ENCODE results near the gene BCL6B.

Gene BCL6B

DNA sequence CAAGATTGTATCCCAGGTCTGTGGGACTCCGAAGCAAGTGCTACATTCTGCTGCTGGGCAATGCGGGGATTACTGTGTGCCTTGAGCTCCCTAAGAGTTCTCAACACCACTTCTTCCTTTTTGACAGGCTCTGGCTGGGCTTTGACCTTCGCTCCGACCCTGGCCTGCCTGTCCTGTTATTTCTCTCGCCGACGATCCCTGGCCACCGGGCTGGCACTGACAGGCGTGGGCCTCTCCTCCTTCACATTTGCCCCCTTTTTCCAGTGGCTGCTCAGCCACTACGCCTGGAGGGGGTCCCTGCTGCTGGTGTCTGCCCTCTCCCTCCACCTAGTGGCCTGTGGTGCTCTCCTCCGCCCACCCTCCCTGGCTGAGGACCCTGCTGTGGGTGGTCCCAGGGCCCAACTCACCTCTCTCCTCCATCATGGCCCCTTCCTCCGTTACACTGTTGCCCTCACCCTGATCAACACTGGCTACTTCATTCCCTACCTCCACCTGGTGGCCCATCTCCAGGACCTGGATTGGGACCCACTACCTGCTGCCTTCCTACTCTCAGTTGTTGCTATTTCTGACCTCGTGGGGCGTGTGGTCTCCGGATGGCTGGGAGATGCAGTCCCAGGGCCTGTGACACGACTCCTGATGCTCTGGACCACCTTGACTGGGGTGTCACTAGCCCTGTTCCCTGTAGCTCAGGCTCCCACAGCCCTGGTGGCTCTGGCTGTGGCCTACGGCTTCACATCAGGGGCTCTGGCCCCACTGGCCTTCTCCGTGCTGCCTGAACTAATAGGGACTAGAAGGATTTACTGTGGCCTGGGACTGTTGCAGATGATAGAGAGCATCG is 15.4 kb downstream of the BCL6B start:
- Histone ChIP-seq H3K4me1 (ENCODE audit: low read length) (peaks cover 14% of the 10 kb centered on the region; the same call in 1 of the 2 replicates), H3K9ac (ENCODE audit: low read length) (no peak overlapping the region), H3K27me3 (replicated peaks; ENCODE audit: insufficient read depth, low read length) (peaks cover 22% of the 10 kb centered on the region), H3K4me2 (ENCODE audit: low read depth, low read length) (no peak overlapping the region), H3F3A (ENCODE audit: insufficient read depth, low read length) (peaks cover 4% of the 10 kb centered on the region; the same call in 1 of the 2 replicates), H3K27ac (ENCODE audit: low read length) (no peak overlapping the region), H3K4me3 (ENCODE audit: low read length) (no peak overlapping the region), H3K9me2 (replicated peaks; ENCODE audit: insufficient read depth, low read length) (no peaks in the 10 kb centered on the region), H4K20me1 (ENCODE audit: insufficient read depth, low read length) (no peaks in the 10 kb centered on the region), H3K9me3 (replicated peaks; ENCODE audit: insufficient read depth, low read length) (no peaks in the 10 kb centered on the region), H3K79me2 (ENCODE audit: low read length) (peaks cover 13% of the 10 kb centered on the region; the same call in 1 of the 2 replicates), H2AFZ (ENCODE audit: low read length) (no peak overlapping the region), H3K36me3 (replicated peaks; ENCODE audit: insufficient read depth, low read length) (no peaks in the 10 kb centered on the region)
- TF ChIP-seq, protein P1, sequence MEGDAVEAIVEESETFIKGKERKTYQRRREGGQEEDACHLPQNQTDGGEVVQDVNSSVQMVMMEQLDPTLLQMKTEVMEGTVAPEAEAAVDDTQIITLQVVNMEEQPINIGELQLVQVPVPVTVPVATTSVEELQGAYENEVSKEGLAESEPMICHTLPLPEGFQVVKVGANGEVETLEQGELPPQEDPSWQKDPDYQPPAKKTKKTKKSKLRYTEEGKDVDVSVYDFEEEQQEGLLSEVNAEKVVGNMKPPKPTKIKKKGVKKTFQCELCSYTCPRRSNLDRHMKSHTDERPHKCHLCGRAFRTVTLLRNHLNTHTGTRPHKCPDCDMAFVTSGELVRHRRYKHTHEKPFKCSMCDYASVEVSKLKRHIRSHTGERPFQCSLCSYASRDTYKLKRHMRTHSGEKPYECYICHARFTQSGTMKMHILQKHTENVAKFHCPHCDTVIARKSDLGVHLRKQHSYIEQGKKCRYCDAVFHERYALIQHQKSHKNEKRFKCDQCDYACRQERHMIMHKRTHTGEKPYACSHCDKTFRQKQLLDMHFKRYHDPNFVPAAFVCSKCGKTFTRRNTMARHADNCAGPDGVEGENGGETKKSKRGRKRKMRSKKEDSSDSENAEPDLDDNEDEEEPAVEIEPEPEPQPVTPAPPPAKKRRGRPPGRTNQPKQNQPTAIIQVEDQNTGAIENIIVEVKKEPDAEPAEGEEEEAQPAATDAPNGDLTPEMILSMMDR (IDR thresholded peaks at IDR 0.05; ENCODE audit: low read length) = no peak
- TF ChIP-seq EZH2phosphoT487 (IDR thresholded peaks at IDR 0.05; ENCODE audit: low read length) = no peak
- no peak for TF ChIP-seq EZH2 (optimal IDR thresholded peaks at IDR 0.05; ENCODE audit: low read depth, low read length)
- no peak for DNase-seq

DNA sequence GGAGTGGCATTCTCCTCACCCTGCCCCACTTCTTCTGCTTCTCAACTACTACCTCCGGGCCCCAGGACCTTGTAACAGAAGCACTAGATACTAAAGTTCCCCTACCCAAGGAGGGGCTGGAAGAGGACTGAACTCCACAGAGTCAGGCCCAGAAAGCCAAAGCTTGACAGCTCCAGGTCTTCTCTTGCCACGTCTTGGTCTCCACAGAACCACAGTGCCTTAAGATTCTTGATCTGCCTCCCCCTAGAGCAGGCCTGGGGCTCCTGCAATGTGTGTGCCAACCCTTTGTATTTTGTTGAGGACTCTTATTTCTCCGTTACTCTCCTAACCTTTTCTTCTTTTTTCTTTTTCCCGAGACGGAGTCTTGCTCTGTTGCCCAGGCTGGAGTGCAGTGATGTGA is 17.0 kb downstream of the BCL6B start:
- H3K9me3 ChIP-seq (replicated peaks; ENCODE audit: insufficient read depth, low read length) = no peaks in the 10 kb centered on the region

DNA sequence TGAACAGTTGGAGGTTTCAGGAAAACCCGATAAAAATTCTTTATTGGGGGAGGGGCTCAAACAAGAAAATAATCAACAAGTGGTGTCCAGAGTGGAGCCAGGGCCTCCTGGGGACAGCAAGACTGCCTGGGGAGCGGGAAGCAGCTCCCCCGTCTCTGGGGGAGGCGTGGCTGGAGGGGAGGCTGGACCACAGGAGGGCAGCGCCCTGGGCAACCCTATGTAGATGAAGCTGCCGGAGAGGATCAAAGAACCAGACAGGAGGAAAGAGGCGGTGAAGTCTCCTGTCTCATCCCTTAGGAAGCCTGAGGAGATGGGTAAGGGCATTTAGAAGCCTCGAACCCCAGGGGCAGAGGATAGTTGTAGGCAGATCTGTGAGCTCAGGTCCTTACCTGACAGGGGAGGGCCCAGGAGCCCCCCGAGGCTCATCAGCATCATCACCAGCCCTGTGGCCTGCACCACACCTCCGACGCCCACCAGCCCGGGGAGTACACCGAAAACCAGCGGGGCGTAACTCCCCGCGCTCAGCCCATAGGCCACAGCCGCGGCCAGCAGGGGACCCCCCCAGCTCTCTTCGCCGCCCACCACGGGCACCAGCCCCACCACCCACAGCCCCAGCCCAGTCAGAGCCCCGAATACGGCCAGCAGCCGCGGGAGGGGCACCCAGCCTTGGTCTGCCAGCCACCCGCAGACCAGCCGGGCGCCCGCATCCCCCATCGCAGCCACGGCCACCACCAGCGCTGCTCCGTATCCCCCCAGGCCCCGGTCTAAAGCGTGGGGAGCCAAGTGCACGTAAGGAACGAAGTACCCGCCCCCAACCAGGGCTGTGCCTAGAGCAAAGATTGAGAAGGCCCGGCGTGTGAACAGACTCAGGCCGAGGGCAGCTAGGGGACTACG is 19.0 kb downstream of the BCL6B start:
- H3K79me2 ChIP-seq (ENCODE audit: low read length) = no peaks in the 10 kb centered on the region
- 0 out of 2 replicates have a peak, but pooled peaks cover 10% of the 10 kb centered on the region for H3K4me1 ChIP-seq (ENCODE audit: low read length)
- H3K9ac ChIP-seq (ENCODE audit: low read length) = no peak overlapping the region
- no peak overlapping the region for H3K4me2 ChIP-seq (ENCODE audit: low read depth, low read length)
- H3K9me2 ChIP-seq (replicated peaks; ENCODE audit: insufficient read depth, low read length) = no peaks in the 10 kb centered on the region
- no peaks in the 10 kb centered on the region for H3K36me3 ChIP-seq (replicated peaks; ENCODE audit: insufficient read depth, low read length)
- TF ChIP-seq EZH2phosphoT487 (IDR thresholded peaks at IDR 0.05; ENCODE audit: low read length) (no peak), EZH2 (optimal IDR thresholded peaks at IDR 0.05; ENCODE audit: low read depth, low read length) (no peak)
- TF ChIP-seq, protein P1 (IDR thresholded peaks at IDR 0.05; ENCODE audit: low read length) = no peak
- no peak overlapping the region for H3K4me3 ChIP-seq (ENCODE audit: low read length)
- no peaks in the 10 kb centered on the region for H3K9me3 ChIP-seq (replicated peaks; ENCODE audit: insufficient read depth, low read length)
- DNase-seq = peak; percentile 1
- peaks cover 45% of the 10 kb centered on the region for H3K27me3 ChIP-seq (replicated peaks; ENCODE audit: insufficient read depth, low read length)
- no peak overlapping the region for H3K27ac ChIP-seq (ENCODE audit: low read length)
- H2AFZ ChIP-seq (ENCODE audit: low read length) = no peak overlapping the region
- H4K20me1 ChIP-seq (ENCODE audit: insufficient read depth, low read length) = no peaks in the 10 kb centered on the region
- peaks cover 9% of the 10 kb centered on the region; the same call in 1 of the 2 replicates for H3F3A ChIP-seq (ENCODE audit: insufficient read depth, low read length)

More for the DNA sequence above, 17.0 kb downstream of the BCL6B start:
- Histone ChIP-seq H3K9me2 (replicated peaks; ENCODE audit: insufficient read depth, low read length) (no peaks in the 10 kb centered on the region), H3K4me2 (ENCODE audit: low read depth, low read length) (no peak overlapping the region), H3F3A (ENCODE audit: insufficient read depth, low read length) (peaks cover 3% of the 10 kb centered on the region; the same call in 1 of the 2 replicates), H3K27me3 (replicated peaks; ENCODE audit: insufficient read depth, low read length) (peaks cover 37% of the 10 kb centered on the region), H3K27ac (ENCODE audit: low read length) (no peak overlapping the region), H3K9ac (ENCODE audit: low read length) (no peak overlapping the region), H4K20me1 (ENCODE audit: insufficient read depth, low read length) (no peaks in the 10 kb centered on the region), H3K4me1 (ENCODE audit: low read length) (peaks cover 12% of the 10 kb centered on the region; the same call in 1 of the 2 replicates), H3K79me2 (ENCODE audit: low read length) (peaks cover 12% of the 10 kb centered on the region; the same call in 1 of the 2 replicates), H3K4me3 (ENCODE audit: low read length) (no peak overlapping the region), H2AFZ (ENCODE audit: low read length) (no peak overlapping the region), H3K36me3 (replicated peaks; ENCODE audit: insufficient read depth, low read length) (no peaks in the 10 kb centered on the region)
- TF ChIP-seq EZH2phosphoT487 (IDR thresholded peaks at IDR 0.05; ENCODE audit: low read length) = no peak
- TF ChIP-seq, protein P1 (IDR thresholded peaks at IDR 0.05; ENCODE audit: low read length) = no peak
- DNase-seq = no peak
